ENCODE data around the gene ZNRF2.
A peak's percentile ranks its signal among the peaks of the same experiment; 100 is the strongest.

Gene ZNRF2

GRCh38 chr7:30323006-30323355 is 38.6 kb downstream of the ZNRF2 start:
- DNase-seq, result no peak

GRCh38 chr7:30327813-30328212 is 43.4 kb downstream of the ZNRF2 start:
- DNase-seq, result no peak

- no peak for DNase-seq
These were observed 44.0 kb downstream of the ZNRF2 start for GRCh38 chr7:30328381-30328780.

GRCh38 chr7:30329716-30330115 is 45.3 kb downstream of the ZNRF2 start:
- no peak for DNase-seq

- peak; percentile 65 for DNase-seq
These were observed 46.0 kb downstream of the ZNRF2 start for GRCh38 chr7:30330134-30331111.

- DNase-seq, result no peak
These were observed 46.9 kb downstream of the ZNRF2 start for GRCh38 chr7:30331338-30331737.

- no peak for DNase-seq
These were observed 48.2 kb downstream of the ZNRF2 start for GRCh38 chr7:30332549-30332948.

- no peak for DNase-seq
These were observed 51.5 kb downstream of the ZNRF2 start for GRCh38 chr7:30335763-30336487.

- no peak for DNase-seq
These were observed 60.1 kb downstream of the ZNRF2 start for GRCh38 chr7:30344513-30344912.

GRCh38 chr7:30347226-30348082 is 63.1 kb downstream of the ZNRF2 start:
- no peak for DNase-seq

- DNase-seq, result peak; percentile 83
These were observed 63.7 kb downstream of the ZNRF2 start for GRCh38 chr7:30348083-30348560.

GRCh38 chr7:30349170-30349569 is 64.8 kb downstream of the ZNRF2 start:
- DNase-seq, result no peak

- no peak for DNase-seq
These were observed 65.4 kb downstream of the ZNRF2 start for GRCh38 chr7:30349816-30350215.

- no peak for DNase-seq
These were observed 66.9 kb downstream of the ZNRF2 start for GRCh38 chr7:30351286-30351685.

- DNase-seq, result no peak
These were observed 67.3 kb downstream of the ZNRF2 start for GRCh38 chr7:30351724-30352123.

GRCh38 chr7:30352169-30352568 is 67.8 kb downstream of the ZNRF2 start:
- DNase-seq, result peak; percentile 8

- no peak for DNase-seq
These were observed 69.1 kb downstream of the ZNRF2 start for GRCh38 chr7:30353532-30353931.

GRCh38 chr7:30353932-30354607 is 69.7 kb downstream of the ZNRF2 start:
- no peak for DNase-seq

- DNase-seq, result no peak
These were observed 70.4 kb downstream of the ZNRF2 start for GRCh38 chr7:30354791-30355190.

GRCh38 chr7:30359957-30360356 is 75.6 kb downstream of the ZNRF2 start:
- no peak for DNase-seq

- DNase-seq, result no peak
These were observed 79.6 kb downstream of the ZNRF2 start for GRCh38 chr7:30363778-30364563.

Measured in central memory CD4-positive, alpha-beta T cell (primary cell).